HG03039 (cell line): ENCODE measurements around the gene LRATD1.
A peak's percentile ranks its signal among the peaks of the same experiment; 100 is the strongest.

Experiments
- ATAC-seq: cut with Tn5 transposase; IDR thresholded peaks from one replicate; pipeline ENCODE4 v1.9.1; 2021; ENCODE audit warnings: mild to moderate bottlenecking, moderate library complexity; ENCODE audit not compliant: unreplicated experiment

Gene LRATD1

DNA sequence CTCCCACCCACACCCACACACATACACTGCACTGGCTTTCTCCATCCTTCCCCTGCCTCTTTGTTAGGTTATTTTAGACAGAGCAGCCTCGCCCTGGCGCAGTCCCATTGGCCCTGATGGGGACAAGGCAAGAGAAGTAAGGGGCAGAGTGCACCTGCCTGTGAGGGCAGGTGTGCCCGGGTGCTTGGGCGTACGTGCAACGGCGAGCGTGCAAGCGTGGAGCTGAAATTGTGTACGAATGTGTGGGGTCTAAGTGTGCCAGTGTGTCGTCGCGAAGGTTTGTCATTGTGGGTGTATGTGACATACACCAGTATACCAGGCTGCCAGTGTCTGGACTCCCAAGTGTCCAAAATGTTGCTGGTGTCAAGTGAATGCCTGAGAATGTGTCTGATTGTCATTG is 544 bp downstream of the LRATD1 start:
- ATAC-seq, result no peak

DNA sequence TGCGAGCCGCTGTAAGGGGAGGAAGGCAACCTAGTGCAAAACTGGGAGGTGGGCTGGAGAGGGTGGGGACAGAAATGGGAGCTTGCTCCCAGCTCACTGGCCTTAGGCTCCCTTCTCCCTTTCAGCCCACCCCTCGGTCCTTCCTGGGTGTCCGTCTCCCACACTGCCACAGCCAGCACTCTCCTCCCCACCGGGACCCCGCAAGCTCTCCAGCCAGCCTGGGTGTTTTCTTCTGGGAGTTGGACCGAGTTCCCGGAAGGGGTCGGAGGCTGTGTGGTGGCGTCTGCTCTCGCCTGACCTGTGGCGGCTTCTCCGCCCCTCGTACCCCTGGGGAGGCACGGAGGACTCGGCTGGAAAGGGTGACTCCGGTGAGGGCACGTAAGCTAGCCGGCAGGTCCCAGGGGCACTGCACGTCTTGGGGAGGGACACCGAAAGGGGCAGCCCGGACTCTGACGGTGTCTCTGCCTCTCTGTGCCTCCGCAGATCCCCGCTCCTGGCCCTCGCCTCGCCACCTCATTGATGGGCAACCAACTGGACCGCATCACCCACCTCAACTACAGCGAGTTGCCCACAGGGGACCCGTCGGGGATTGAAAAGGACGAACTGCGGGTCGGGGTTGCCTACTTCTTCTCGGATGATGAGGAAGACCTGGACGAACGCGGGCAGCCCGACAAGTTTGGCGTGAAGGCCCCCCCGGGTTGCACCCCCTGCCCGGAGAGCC is 1.1 kb downstream of the LRATD1 start:
- ATAC-seq, result no peak

DNA sequence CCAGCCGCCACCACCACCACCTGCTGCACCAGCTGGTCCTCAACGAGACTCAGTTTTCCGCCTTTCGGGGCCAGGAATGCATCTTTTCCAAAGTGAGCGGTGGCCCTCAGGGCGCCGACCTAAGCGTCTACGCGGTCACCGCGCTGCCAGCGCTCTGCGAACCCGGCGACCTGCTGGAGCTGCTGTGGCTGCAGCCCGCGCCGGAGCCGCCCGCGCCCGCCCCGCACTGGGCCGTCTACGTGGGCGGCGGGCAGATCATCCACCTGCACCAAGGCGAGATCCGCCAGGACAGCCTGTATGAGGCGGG is 1.6 kb downstream of the LRATD1 start:
- no peak for ATAC-seq

DNA sequence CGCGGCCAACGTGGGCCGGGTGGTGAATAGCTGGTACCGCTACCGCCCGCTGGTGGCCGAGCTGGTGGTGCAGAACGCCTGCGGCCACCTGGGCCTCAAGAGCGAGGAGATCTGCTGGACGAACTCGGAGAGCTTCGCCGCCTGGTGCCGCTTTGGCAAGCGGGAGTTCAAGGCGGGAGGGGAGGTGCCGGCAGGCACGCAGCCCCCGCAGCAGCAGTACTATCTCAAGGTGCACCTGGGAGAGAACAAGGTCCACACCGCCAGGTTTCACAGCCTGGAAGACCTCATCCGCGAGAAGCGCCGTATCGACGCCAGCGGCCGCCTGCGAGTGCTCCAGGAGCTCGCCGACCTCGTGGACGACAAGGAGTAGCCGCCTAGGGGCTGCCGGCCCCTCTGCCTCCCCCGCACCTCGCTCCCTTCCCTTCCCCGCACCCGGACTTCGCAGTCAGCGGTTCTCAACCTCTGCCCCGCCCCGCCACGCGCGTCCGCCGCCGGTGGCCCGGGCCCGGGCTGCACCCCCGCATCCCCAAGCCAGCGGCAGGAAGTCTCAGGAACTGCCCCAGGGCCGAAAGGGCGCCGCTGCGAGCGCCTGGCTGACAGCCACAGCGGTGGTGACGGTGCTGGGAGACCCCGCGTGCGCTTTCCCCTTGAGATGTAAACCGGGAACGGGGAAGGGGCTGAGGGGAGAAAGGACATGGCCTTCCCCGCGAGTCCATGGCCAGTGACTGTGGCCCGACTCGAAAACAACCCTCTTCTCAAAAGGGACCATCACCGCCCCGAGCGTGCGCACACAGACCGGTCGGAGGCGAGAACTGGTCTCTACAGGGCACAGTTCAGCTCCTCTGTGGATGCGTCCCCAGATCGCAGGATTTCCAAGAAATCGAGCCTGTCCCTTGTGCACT is 2.2 kb downstream of the LRATD1 start:
- ATAC-seq, result no peak

DNA sequence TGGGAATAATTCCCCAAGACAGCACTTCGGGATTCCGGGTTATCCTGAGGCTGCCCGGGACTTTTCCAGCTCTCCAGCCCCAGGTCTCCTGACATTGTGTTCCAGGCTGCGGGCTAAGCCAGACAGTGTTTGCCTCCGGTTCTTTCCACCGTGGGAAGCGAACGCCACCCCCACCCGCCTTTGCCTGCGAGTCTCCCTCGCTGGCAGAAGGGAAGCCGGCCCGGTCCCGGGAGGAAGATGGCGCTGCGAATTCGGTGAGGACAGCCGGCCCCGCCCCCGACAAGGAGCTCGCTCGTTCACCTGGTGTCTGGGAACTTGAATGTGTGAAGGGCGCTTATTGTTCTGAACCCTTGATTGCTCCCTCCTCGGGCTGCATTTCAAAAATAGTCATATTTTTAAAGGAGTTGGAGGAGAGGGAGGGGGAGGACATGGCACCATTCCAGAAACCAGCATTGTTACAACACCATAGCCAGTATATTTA is 2.9 kb downstream of the LRATD1 start:
- no peak for ATAC-seq

DNA sequence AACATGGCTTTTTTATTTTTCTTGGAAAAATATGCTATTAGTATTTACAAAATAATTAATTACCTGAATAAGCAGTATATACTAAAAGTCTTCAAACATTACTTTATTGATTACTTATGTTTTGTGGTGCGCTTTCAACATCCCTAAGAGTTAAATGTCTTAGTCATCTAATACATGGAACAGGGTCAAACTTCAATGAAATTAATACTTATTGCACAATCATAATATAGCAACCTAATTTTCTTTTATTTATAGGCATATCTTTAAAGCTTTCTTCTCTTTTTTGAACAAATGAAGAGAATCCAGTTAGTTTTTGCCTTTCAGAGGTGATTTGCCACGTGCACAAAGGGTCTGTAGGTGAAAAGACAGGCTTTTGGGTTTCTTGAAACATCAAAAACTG is 6.0 kb downstream of the LRATD1 start:
- ATAC-seq, result no peak

DNA sequence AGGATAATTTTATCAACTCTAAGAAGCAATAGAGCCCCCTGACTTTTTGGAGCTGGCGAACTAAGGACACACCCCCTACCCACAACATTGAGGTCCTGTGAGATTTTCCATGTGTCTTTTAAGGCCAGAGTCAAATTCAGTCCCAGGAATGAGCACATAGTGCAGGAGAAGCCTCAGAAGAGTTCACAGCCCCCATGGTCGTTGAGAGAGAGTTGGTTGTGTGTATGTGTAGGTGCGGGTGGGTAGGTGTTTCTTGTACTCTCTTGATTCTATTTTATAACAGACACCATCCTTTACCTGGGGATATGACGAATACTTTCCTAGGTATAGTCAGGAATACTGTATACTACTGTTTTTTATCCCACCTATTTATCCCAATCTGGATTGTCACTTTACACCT is 8.6 kb downstream of the LRATD1 start:
- ATAC-seq, result no peak

DNA sequence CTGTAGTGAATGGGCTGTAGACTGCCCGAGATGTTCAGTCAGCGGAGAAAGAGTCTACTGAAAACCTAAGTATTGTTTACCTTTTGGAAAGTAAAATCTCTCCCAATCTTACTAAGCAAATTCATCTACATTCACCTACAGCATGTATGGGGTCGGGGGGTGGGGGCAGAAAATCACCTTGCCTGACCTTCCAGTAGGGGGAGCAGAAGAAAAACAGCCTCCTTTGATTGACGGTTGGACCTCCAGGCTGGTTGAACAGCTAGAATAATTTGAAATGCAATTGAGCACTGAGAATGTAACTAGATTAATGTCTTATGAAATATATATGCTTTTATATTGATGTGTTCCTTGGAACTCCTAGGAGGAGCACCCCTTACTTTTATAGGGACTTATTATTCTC is 10.0 kb downstream of the LRATD1 start:
- ATAC-seq, result no peak

DNA sequence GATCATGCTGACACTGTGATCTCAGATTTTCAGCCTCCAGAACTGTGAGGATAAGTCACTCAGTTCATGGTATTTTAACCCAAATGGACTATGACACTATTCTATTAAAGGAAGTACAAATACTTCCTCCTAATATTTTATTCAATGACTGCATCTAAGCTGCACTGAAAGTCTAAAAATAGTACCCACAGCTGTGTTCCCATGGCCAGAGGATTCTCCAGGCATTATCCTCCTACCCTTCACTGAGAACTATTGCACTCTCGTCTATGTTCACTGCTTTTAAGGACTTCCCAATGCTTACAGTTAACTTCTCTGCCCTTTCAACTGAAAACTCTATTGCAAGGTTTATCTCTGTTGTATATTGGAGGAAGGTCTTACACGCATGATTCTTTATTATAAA is 15.2 kb downstream of the LRATD1 start:
- ATAC-seq, result no peak

DNA sequence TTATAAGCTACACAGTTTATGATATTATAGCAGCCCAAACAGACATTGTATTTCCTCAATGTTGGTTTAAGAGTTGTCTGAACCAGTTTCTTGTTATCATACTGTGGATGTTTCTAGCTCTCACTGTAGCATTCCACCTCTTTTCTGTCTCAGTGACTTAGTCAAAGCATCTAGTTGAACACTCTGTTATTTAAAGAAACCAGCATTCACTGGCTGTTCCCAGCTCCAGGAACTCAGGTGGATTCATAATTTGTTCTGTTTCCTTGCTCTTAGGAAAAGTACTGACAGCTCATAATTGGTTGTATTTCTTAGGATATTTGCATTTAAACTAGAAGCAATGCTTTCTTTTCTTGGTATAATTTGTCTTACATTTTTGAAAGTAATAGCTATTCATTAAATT is 17.5 kb downstream of the LRATD1 start:
- ATAC-seq, result no peak

DNA sequence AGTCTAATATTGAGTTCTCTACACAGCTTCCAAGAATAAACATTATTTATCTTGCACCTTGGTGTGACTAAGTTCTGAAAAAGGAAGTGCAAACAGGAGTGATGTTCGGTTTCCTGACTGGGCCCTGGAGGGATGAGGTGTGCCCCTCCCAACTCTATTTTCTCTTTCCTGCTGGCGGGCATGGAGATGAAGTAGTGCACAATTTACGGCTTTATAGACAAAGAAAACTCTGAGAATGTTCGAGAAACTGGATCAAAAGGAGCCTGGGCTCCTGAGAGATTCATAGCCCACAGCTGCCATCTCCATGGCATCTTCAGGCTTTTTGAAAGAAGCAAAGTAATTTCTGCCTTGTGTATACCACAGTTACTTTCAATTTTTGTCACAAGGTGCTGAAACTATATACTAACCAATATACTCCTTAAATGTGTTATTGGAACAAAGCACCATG is 22.3 kb downstream of the LRATD1 start:
- peak; percentile 91 for ATAC-seq

DNA sequence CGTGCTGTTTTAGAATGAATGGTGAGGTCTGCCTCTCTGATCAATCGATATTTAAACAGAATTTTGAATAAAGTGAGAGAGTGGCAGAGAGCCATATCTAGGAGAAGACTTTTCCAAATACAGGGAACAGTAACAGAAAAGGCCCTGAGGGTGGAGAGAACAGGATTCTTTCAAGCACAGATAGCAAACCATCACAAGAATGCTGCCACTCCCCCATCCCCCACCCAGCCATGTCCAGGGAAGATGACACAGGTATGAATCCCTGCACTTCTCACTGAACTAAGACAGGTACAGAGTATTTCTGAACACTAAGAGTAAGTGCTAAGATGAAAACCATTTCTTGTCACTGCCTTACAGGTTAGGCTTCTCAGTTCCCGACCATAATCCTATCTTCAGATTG is 23.6 kb downstream of the LRATD1 start:
- ATAC-seq, result no peak

DNA sequence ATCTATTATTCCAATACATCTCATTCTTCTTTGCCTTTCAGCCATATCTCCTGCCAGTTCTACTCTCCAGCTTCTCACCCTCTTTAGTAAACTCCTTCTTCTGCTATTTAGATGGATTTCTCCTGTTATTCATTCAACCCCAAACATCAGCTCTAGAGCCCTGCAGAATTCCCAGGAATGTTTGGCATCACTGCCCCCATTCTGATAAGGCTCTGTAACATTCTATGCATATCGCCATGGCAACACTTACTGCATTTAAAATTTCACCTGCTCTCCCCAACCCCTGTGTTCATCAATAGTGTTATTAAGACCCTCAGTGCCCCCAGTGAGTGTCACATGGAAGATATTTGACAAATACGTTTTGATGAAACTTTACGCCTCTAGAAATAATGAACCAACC is 28.6 kb downstream of the LRATD1 start:
- no peak for ATAC-seq

DNA sequence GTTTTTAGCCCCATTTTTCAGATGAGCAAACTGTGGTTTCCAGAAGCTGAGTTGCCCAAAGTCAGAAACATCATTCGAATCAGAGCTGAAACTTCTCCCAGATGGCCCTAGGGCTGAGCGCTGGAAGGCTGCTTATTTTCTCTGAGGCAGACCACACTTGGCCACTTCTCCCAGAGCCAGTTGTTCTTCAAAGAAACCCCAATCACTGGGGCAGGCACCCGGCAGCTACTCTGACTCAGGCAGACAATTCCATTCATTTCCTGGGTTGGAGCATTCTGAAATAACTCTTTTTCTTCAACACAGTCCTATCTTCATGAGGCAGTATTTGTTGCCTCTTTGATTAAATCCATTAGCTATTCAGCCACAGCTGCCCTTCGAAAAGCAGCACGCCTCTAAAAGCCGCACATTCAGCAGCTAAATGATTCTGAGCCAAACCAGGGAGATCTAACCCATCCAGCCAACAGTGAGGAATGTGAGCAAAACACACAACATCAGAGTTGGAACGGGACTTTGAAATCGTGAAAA is 40.9 kb downstream of the LRATD1 start:
- ATAC-seq, result no peak

DNA sequence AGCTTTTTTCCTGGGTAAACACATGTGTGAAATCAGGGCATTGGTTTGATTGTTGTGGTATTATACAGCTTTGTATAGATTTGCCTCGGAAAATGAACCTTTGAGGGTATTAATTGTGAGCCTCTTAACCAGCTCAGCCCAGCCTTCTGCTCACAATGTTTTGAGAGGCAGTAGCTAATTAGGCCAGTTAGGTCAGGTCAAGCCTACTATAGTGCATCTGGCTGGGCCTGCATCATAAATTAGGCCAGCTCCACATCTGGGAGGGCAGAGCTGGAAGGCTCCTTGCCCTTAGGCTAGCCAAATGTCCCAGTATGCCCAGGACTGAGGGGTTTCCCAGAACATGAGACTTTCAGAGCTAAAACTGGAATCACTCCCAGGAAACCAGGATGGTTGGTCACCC is 43.0 kb downstream of the LRATD1 start:
- no peak for ATAC-seq

DNA sequence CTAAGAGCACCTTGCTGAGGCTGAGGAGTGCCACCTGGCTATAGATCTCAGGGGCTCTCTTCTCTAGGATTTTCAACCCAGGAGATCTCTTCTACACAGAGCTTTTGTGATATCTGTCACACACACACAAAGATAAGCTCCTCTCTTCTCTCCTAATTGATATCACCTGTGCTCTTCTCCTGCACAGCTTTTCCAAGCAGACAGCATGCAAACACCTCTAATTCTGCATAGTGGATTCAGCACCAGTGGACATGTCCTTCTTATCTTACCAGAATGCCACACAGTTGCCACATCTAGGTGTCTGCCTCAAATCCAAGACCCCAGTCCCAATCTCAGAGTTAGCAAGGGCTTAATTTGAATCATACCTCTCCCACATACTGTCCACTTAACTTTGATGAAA is 43.9 kb downstream of the LRATD1 start:
- ATAC-seq, result no peak

DNA sequence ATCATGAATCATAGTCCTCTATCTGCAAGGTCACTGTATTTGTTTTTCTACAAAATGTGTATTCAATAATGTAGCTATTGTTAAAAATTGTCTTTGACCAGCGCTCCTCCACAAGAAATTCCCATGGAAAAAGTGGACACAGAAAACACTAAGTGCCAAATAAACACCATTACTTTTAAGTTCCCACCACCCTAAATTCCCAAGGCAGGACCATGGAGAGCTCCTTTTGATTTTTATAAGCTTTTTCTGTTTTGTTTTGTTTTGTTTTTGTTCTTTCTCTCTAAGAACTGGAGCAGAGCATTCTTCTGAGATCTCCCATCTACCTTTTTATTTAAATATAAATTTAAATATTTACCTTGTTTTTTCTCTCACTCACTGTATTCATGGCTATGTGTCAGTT is 44.5 kb downstream of the LRATD1 start:
- ATAC-seq, result no peak

DNA sequence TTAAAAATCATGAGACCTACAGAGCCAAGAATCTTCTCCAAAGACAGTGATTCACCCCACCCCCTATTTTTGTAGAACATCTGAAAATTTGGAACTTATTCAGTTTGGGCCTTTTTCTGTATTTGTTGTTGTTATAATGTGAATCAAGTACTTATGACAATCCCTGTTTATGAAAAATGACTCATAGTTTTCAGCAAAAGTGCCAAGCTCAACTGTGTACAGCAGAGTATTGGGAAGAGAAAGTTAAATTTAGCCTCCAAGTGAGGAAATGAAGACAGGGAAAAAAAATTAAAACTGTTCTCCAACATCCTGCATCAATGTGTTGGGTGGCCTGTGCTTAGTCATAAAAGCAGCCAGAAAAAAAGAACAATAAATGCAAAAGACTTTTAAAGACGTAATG is 46.2 kb downstream of the LRATD1 start:
- no peak for ATAC-seq

DNA sequence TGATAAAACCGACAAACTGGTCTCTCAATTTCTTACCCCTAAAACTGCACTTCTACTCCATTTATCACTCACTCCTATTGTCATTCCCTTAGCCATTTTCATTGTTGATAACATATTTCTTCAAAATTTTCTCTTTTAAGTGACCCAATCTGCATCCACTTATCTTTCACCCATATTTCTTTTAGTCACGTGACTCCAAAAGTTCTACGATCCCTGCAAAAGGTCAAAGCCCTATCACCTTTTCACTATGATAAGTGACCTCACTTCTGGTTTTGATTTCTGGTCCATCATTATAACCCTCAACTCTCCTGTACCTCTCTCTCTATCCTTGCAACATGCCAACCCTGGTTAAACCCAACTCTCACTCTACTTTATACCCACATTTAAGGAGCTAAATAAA is 49.1 kb downstream of the LRATD1 start:
- ATAC-seq, result no peak
